ENCODE data around the gene ATG9A. TPM values are rescaled to one million over a fixed set of nuclear protein-coding genes. Genes with fewer than 3 reads are reported as not detected.

Gene ATG9A
- total and polyA plus RNA-seq, 9 of the 15 experiments (the other 6 are each of a cell fraction or from before 2014, with no cell fraction given), result 0.25 to 65.6 (median 23.4) TPM

- TF ChIP-seq RERE (CRISPR knock-in tag; IDR thresholded peaks at IDR 0.05; ENCODE audit: borderline replicate concordance), result no peak
- no peak for TF ChIP-seq HDAC3 (IDR thresholded peaks at IDR 0.05; ENCODE audit: borderline replicate concordance, partially characterized antibody)
- no peak for TF ChIP-seq RFX5 (IDR thresholded peaks at IDR 0.05; ENCODE audit: low read depth, low read length)
- TF ChIP-seq NCOA2 (IDR thresholded peaks at IDR 0.05; ENCODE audit: partially characterized antibody in 2 of 2), result no peak
- no peak for TF ChIP-seq GABPA (tag; conservative IDR thresholded peaks at IDR 0.05; ENCODE audit: low read depth)
- TF ChIP-seq SIN3A (IDR thresholded peaks at IDR 0.05; ENCODE audit: borderline replicate concordance in 2 of 2, control insufficient read depth in 1 of 2, low read depth in 2 of 2, low read length in 2 of 2), result peak in 1 of 2 experiments; percentile 6; a peak in 1 of 4 replicates
- no peak for TF ChIP-seq CEBPG (CRISPR knock-in tag; IDR thresholded peaks at IDR 0.05)
- no peak for TF ChIP-seq CEBPG (tag; conservative IDR thresholded peaks at IDR 0.05 in 1 of 2, IDR thresholded peaks at IDR 0.05 in 1 of 2)
- TF ChIP-seq MTF1 (CRISPR knock-in tag; IDR thresholded peaks at IDR 0.05; ENCODE audit: borderline replicate concordance), result no peak
- no peak for TF ChIP-seq STAT5A (IDR thresholded peaks at IDR 0.05; ENCODE audit: borderline replicate concordance, low read length)
- no peak for TF ChIP-seq ZNF551 (CRISPR knock-in tag; IDR thresholded peaks at IDR 0.05)
- no peak for TF ChIP-seq PHF20 (IDR thresholded peaks at IDR 0.05; ENCODE audit: partially characterized antibody)
- TF ChIP-seq ZNF445 (CRISPR knock-in tag; IDR thresholded peaks at IDR 0.05; ENCODE audit: low read depth), result no peak
- no peak for TF ChIP-seq PTBP1 (IDR thresholded peaks at IDR 0.05; ENCODE audit: low read depth, low read length)
- TF ChIP-seq ZC3H11A (IDR thresholded peaks at IDR 0.05; ENCODE audit: low read depth, low read length), result no peak
- no peak for TF ChIP-seq NFE2 (IDR thresholded peaks at IDR 0.05; ENCODE audit: low read depth)
- no peak for TF ChIP-seq ZC3H4 (CRISPR knock-in tag; IDR thresholded peaks at IDR 0.05; ENCODE audit: borderline replicate concordance)
- TF ChIP-seq ZBED1 (IDR thresholded peaks at IDR 0.05), result no peak
- TF ChIP-seq ZBTB5 (IDR thresholded peaks at IDR 0.05), result no peak
- no peak for TF ChIP-seq ZNF3 (CRISPR knock-in tag; IDR thresholded peaks at IDR 0.05)
These were observed 10.4 kb downstream of the ATG9A start, which contains the start of gene ABCB6 (continued) for GRCh38 chr2:219218732-219219701.
